SH-SY5Y (cell line): ENCODE data around the gene ABCA7.

Source experiments
- GATA2 ChIP-seq: IDR thresholded peaks from 2 replicates; pipeline ENCODE4 v1.6.1; 2011; ENCODE audit warnings: mild to moderate bottlenecking, low read depth, low read length
- GATA3 ChIP-seq: IDR thresholded peaks from 2 replicates; pipeline ENCODE4 v1.6.1; 2011; ENCODE audit warnings: low read depth, mild to moderate bottlenecking, low read length, moderate library complexity

GRCh38 chr19:1073956-1074517 is 34.1 kb downstream of the ABCA7 start:
- no peak for TF ChIP-seq GATA3
- no peak for TF ChIP-seq GATA2
